H1 (cell line): ENCODE measurements around the gene CSTF3. TPM values are rescaled to one million over a fixed set of nuclear protein-coding genes. Genes with fewer than 3 reads are reported as not detected.

ENCODE experiments used
- CHD7 ChIP-seq: fragments of 300-600 bp; sonication (generic); IDR thresholded peaks from 2 replicates; pipeline ENCODE4 v1.7.1; 2012; ENCODE audit warnings: low read length, moderate library complexity, mild to moderate bottlenecking, inconsistent platforms; ENCODE audit not compliant: insufficient replicate concordance
- RBBP5 ChIP-seq: IDR thresholded peaks from 2 replicates; pipeline ENCODE4 v1.7.1; 2012; ENCODE audit warnings: low read depth, mild to moderate bottlenecking, inconsistent platforms, low read length, moderate library complexity, borderline replicate concordance
- TAF1 ChIP-seq: IDR thresholded peaks from 2 replicates; pipeline ENCODE4 v1.6.1; 2011; ENCODE audit warnings: mild to moderate bottlenecking, low read depth, low read length
- polyA plus RNA-seq, 7 experiments: library from polyadenylated mRNA; depleted of rRNA in 3 of 7; stranded (reverse) in 5 of 7; unstranded in 2 of 7; fragments of >200 nt in 5 of 7; fragments of 200-250 nt in 2 of 7; gene quantifications; 1 replicate in 5 of 7; 2 replicates in 1 of 7; 4 replicates in 1 of 7; pipeline versions ENCODE4 v1.2.1 to v1.2.3, GENCODE V29; 2011 to 2013; ENCODE audit warnings: missing spikeins in 2 of 7, mixed read lengths in 2 of 7
- total RNA-seq: library from RNA; stranded (reverse); fragmentation: NEBNext Ultra II Directional; extraction: Animal tissue kit (Norgen Biotek cat#: 25700); gene quantifications from 2 replicates; pipeline ENCODE4 v1.2.1, GENCODE V29; 2021

Gene CSTF3
- total and polyA plus RNA-seq, 2 of the 8 experiments (the other 6 are each of a cell fraction or from before 2014, with no cell fraction given): 22.3 to 54.7 TPM

GRCh38 chr11:33044285-33044756 is 117.0 kb downstream of the CSTF3 start (continued):
- TF ChIP-seq RBBP5 (no peak), CHD7 (no peak), TAF1 (no peak)
